ENCODE measurements around the gene ZNF138. TPM values are rescaled to one million over a fixed set of nuclear protein-coding genes. Genes with fewer than 3 reads are reported as not detected.

The ZNF138 gene
- polyA plus RNA-seq, 1 donor (not counting 4 experiments of a cell fraction or from before 2014, with no cell fraction given): 6.3 TPM

DNA sequence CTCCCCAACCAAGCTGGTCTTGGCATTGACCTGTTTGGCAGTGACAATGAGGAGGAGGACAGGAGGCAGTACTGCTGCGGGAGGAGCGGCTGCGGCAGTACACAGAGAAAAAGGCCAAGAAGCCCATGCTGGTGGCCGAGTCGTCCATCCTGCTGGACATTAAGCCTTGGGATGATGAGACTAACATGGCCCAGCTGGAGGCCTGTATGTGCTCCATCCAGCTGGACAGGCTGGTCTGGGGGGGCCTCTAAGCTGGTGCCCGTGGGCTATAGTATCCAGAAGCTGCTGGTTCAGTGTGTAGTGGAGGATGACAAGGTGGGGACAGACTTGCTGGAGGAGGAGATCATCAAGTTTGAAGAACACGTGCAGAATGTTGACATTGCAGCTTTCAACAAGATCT, 69.7 kb downstream of the ZNF138 start:
- TF ChIP-seq EZH2 (IDR thresholded peaks at IDR 0.05; ENCODE audit: low read length): no peak
- TF ChIP-seq, protein P1, sequence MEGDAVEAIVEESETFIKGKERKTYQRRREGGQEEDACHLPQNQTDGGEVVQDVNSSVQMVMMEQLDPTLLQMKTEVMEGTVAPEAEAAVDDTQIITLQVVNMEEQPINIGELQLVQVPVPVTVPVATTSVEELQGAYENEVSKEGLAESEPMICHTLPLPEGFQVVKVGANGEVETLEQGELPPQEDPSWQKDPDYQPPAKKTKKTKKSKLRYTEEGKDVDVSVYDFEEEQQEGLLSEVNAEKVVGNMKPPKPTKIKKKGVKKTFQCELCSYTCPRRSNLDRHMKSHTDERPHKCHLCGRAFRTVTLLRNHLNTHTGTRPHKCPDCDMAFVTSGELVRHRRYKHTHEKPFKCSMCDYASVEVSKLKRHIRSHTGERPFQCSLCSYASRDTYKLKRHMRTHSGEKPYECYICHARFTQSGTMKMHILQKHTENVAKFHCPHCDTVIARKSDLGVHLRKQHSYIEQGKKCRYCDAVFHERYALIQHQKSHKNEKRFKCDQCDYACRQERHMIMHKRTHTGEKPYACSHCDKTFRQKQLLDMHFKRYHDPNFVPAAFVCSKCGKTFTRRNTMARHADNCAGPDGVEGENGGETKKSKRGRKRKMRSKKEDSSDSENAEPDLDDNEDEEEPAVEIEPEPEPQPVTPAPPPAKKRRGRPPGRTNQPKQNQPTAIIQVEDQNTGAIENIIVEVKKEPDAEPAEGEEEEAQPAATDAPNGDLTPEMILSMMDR (optimal IDR thresholded peaks at IDR 0.05 in 1 of 3, IDR thresholded peaks at IDR 0.05 in 1 of 3, conservative IDR thresholded peaks at IDR 0.05 in 1 of 3; ENCODE audit: extremely low read depth in 1 of 3, insufficient read depth in 2 of 3, low read length in 3 of 3): no peak
- H3K4me2 ChIP-seq (ENCODE audit: control insufficient read depth, extremely low read depth, insufficient read depth, low read depth, low read length): no peak overlapping the region
- H3K27me3 ChIP-seq (ENCODE audit: control insufficient read depth, extremely low read depth, insufficient read depth, low read length): no peaks in the 10 kb centered on the region
- no peaks in the 10 kb centered on the region for H3K4me1 ChIP-seq (ENCODE audit: control insufficient read depth, extremely low read depth, insufficient read depth, low read length)
- no peak overlapping the region for H3K9ac ChIP-seq (ENCODE audit: control insufficient read depth, extremely low read depth, insufficient read depth, low read length)
- DNase-seq (ENCODE audit: low read depth, low spot score) (no peak), FAIRE-seq (no peak)
- H2AFZ ChIP-seq (ENCODE audit: control insufficient read depth, low read length): no peak overlapping the region
- H3K9me3 ChIP-seq (ENCODE audit: control insufficient read depth, low read depth, low read length): peaks cover 4% of the 10 kb centered on the region
- H3K9me1 ChIP-seq (ENCODE audit: control insufficient read depth, extremely low read depth, insufficient read depth, low read length): no peaks in the 10 kb centered on the region
- dilution Hi-C loops (cut with MboI; ENCODE audit: extremely low pct_ligation_motif_present, low sequenced_read_pairs): no loop called here
- H3K79me2 ChIP-seq (ENCODE audit: control insufficient read depth, insufficient read depth, low read length): no peaks in the 10 kb centered on the region
- no peaks in the 10 kb centered on the region for H3K36me3 ChIP-seq (ENCODE audit: control insufficient read depth in 2 of 2, extremely low read depth in 1 of 2, insufficient read depth in 2 of 2, low read length in 2 of 2)
- H3K27ac ChIP-seq (ENCODE audit: control insufficient read depth, insufficient read depth, low read length): no peak overlapping the region
- H3K4me3 ChIP-seq (ENCODE audit: control insufficient read depth in 2 of 3, extremely low read depth in 1 of 3, insufficient read depth in 2 of 3, low read depth in 1 of 3, low read length in 3 of 3): no peak overlapping the region
- H4K20me1 ChIP-seq (ENCODE audit: control insufficient read depth, extremely low read depth, insufficient read depth, low read length): no peaks in the 10 kb centered on the region

DNA sequence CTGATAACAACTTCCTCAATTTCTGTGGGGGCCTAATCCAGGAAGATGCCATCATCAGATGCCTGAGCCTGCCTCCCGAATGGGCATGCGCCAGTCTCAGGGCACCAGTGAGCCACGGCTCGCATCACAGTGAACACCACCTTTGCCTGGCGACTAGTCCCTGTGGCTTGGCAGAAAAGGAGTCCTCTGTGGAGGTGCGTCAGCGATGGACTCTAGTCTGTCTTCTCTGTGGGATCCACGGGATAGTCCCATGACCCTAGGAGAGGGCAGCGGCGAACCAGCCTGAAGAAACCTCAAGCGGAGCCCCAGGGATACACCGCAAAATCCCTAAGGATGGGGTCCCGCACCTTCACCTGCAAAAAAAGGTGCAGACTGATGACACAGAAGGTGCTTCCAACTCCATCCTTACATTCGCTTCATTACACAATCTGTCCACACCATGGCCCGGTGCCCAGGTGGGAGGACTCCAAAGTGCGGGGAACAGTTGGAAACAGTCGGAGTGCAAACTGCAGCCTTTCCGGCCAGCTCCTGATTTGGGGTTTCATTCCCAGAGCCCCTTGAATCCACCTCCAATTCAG, 73.7 kb downstream of the ZNF138 start:
- Histone ChIP-seq H3K9ac (ENCODE audit: control insufficient read depth, extremely low read depth, insufficient read depth, low read length) (no peak overlapping the region), H3K4me3 (ENCODE audit: control insufficient read depth in 2 of 3, extremely low read depth in 1 of 3, insufficient read depth in 2 of 3, low read depth in 1 of 3, low read length in 3 of 3) (no peak overlapping the region), H3K4me2 (ENCODE audit: control insufficient read depth, extremely low read depth, insufficient read depth, low read depth, low read length) (no peak overlapping the region), H3K4me1 (ENCODE audit: control insufficient read depth, extremely low read depth, insufficient read depth, low read length) (no peaks in the 10 kb centered on the region), H3K27me3 (ENCODE audit: control insufficient read depth, extremely low read depth, insufficient read depth, low read length) (no peaks in the 10 kb centered on the region), H2AFZ (ENCODE audit: control insufficient read depth, low read length) (no peak overlapping the region), H3K27ac (ENCODE audit: control insufficient read depth, insufficient read depth, low read length) (no peak overlapping the region), H3K9me3 (ENCODE audit: control insufficient read depth, low read depth, low read length) (peaks cover 7% of the 10 kb centered on the region), H3K36me3 (ENCODE audit: control insufficient read depth in 2 of 2, extremely low read depth in 1 of 2, insufficient read depth in 2 of 2, low read length in 2 of 2) (no peaks in the 10 kb centered on the region), H3K79me2 (ENCODE audit: control insufficient read depth, insufficient read depth, low read length) (no peaks in the 10 kb centered on the region), H3K9me1 (ENCODE audit: control insufficient read depth, extremely low read depth, insufficient read depth, low read length) (no peaks in the 10 kb centered on the region), H4K20me1 (ENCODE audit: control insufficient read depth, extremely low read depth, insufficient read depth, low read length) (no peaks in the 10 kb centered on the region)
- FAIRE-seq (no peak), DNase-seq (ENCODE audit: low read depth, low spot score) (no peak)
- dilution Hi-C loops (cut with MboI; ENCODE audit: extremely low pct_ligation_motif_present, low sequenced_read_pairs): no loop called here
- TF ChIP-seq, protein P1 (optimal IDR thresholded peaks at IDR 0.05 in 1 of 3, IDR thresholded peaks at IDR 0.05 in 1 of 3, conservative IDR thresholded peaks at IDR 0.05 in 1 of 3; ENCODE audit: extremely low read depth in 1 of 3, insufficient read depth in 2 of 3, low read length in 3 of 3): no peak
- TF ChIP-seq EZH2 (IDR thresholded peaks at IDR 0.05; ENCODE audit: low read length): no peak

All from keratinocyte (primary cell).